Stimulated activated CD4-positive, alpha-beta T cell treated with anti-CD3 and anti-CD28 coated beads, Interleukin-12 subunit alpha, Interleukin-12 subunit beta, amount 100 ng/mL, for 4 hours (primary cell): ENCODE measurements around the gene CEACAM20.
"Not testable (repeated sequence)": the region's sequence is repeated elsewhere in the genome, so short reads cannot be mapped to it uniquely, and the experiment has no call there.

ENCODE experiments used
- DNase-seq: peaks from one replicate; pipeline ENCODE4 v3.0.0-alpha.2; 2020

The CEACAM20 gene

DNA sequence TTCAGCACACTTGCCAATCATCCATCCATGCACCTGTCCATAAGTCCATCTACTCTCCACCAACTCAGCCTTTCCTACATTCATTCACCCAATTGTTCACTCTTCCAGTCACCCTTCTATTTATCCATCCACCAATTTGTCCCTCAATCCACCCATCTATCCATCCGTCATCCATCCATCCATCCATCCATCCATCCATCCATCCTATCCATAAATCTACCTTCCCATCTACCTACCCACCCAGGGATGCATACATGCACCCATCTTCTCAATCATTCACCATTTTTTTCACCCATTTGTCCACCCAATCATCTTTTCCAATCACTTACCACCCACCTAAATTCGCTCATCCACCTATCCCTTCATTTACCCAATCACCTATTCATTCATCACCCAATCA is 14.6 kb upstream of the CEACAM20 start:
- no peak for DNase-seq

DNA sequence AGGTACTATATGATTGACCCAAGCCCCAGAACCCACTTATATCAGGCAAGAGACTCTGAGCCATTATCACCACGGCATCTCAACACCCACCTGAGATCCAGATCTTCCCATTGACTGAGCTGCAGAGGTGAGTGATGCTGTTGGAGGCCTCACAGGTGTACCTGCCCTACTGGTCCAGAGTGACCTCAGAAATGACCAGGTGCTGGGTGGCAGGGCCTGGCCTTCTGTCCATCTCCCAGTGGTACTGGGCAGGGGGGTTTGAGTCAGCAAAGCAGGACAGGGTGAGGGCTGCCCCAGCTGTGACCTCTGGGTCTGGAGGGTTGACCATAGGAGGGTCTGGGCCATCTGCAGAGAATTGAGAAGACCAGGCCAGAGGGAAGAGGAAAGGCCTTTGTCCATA is 13.2 kb upstream of the CEACAM20 start:
- no peak for DNase-seq

DNA sequence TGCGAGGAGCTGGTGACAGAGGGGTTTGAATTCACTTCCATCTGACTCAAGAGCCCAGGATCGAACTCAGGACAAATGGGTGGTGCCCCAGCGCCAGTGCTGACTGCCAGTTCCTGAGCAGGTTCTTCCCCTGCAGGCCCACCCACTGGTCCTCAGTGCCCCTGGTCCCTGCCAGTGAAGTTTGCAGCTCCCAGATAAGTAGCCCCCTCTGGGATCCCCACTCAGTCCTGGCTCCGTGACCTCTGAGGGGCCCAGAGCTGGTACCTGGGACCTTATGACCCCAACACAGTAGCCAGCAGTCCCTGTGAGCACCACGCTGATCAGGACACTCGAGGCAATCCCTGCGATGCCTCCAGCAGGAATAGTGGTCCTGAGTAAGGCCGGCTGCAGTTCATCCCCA is 11.3 kb upstream of the CEACAM20 start:
- no peak for DNase-seq

DNA sequence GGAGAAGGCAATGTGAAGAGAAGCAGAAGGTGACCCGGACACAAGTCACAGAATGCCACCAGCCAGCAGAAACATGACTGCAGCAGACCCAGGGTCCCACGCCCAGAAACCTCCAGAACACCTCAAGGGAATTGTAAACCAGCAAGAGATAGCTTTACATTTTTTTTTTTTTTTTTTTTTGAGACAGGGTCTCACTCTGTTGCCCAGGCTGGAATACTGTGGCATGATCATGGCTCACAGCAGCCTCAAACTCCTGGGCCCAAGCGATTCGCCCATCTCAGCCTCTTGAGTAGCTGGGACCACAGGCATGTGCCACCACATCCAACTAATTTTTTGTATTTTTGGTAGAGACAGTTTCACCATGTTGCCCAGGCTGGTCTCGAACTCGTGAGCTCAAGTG is 10.5 kb upstream of the CEACAM20 start:
- no peak for DNase-seq

DNA sequence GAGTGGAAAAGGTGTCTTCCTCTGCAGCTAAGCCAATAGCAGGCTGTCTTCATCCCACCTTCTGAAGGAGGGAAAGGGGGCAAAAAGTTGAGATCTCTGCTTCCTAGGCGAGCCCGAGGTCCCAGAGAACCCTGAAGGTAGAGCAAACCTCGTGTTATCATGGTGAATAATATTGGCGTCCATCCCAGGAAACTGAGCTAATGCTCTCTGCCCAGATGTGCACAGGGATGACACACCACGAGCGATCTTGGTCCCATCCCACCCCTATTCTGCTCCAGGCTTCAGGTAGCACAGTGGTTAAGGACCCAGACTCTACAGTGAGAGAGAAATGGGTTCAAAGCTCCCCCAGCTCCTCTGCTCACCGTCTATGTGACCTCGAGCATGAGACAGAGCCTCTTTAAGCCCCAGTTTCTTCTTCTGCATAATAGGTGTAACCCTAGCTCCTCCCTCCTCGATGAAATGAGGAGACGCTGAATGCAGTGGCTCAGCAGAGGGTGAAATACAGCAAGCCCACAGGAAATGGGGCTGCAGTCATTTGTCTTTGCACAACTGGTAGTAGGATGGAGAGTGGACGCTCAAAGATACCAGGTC is 9.9 kb upstream of the CEACAM20 start:
- DNase-seq = no peak

DNA sequence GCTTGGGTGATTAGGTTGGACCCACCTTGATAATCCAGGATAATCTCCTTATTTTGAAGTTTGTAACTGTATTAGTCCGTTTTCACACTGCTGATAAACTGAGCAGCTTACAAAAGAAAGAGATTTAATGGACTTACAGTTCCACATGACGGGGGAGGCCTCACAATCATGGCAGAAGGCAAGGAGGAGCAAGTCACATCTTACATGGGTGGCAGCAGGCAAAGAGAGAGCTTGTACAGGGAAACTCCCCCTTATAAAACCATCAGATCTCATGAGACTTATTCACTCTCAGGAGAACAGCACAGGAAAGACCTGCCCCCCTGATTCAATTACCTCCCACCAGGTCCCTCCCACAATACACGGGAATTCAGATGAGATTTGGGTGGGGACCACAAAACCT is 5.9 kb upstream of the CEACAM20 start:
- not testable (repeated sequence) for DNase-seq

DNA sequence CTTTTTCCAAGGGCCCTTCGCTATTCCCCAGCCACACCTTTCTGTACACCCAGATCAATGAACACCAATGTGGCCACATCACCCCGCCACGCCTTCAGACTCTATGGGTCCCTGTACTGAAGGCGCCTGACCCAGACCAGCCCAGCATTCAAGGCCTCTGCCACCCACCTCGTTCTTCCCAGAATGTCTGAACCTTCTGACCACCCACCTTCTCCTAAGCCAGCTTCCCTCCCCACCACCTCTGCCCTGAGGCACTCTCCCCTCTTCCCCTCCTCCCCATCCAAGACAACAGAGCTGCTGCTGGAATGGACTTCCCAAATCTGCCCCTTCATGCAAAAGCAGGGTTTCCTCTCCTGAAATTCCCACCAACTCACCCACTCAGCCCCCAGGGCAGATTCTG is 3.3 kb upstream of the CEACAM20 start:
- no peak for DNase-seq

- no peak for DNase-seq
Measured at GRCh38 chr19:44530777-44531176, 1.3 kb upstream of the CEACAM20 start.

DNA sequence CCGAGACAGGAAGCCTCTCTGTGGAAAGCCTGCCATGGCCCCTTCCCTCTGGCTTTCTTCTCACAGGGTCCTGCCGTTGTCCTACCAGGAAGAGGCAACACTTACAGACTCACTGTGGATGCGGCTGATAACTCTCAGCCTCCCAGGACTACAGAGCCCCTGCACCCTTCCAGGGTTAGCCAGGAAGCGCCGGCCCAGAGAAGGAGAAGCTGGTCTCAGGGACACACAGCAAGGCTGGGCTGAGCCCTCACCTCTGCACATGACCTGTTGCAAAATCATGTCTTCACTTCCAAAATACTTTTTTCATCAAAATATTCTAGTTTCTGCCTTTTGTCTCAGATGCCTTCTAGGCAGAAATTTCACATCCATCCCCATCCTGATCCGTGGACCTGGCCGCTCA is 1.9 kb downstream of the CEACAM20 start:
- no peak for DNase-seq

GRCh38 chr19:44525721-44526430 is 3.6 kb downstream of the CEACAM20 start:
- no peak for DNase-seq

DNA sequence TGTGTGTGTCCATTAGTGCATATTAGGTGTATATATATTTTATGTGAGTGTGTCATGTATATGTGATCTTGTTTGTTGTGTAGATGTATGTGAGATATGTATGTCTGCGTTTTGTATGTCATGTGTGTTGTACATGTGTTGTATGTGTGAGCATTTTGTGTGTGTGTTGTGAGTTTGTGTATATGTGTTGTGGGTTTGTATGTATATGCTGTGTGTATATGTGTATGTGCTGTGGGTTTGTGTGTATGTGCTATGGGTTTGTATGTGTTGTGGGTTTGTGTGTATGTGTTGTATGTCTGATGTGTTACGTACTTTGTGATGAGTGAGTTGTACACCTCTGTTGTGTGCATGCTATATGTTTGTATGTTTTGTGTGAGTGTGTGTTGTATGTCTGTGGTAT is 8.1 kb downstream of the CEACAM20 start:
- DNase-seq = no peak

GRCh38 chr19:44517146-44517545 is 12.3 kb downstream of the CEACAM20 start:
- DNase-seq = no peak

DNA sequence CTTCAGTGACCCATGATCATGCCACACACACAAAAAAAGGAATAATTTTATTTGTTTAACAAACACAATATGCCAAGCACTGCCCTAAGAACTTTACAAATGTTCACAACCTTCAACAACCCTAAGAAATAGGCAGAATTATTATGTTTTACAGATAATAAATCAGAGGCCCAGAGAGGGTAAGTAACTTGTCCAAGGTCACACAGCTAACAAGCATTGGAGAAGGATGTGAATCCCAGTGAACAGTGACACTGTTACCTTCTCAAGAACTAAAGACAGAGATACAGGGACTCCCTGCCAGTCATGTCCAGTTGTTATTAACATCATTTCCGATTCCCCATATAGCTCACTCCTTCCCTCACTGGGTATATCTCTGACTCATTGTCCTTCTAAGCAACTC is 13.6 kb downstream of the CEACAM20 start:
- DNase-seq = no peak

DNA sequence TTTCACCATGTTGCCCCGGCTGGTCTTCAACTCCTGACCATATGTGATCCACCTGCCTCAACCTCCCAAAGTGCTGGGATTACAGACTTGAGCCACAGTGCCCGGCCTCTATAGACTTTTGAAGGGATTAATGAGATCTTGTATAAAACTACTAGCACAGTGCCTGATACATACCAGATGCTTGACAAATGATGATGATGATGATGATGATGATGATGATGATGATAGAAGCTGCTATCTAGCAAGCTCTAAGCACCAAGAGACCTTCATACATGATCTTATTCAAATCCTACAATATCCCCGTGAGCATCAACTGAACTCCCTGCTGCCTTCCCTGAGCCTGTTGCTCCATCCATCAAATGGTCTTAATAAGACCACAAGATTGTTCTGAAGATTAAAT is 14.4 kb downstream of the CEACAM20 start:
- DNase-seq = no peak

DNA sequence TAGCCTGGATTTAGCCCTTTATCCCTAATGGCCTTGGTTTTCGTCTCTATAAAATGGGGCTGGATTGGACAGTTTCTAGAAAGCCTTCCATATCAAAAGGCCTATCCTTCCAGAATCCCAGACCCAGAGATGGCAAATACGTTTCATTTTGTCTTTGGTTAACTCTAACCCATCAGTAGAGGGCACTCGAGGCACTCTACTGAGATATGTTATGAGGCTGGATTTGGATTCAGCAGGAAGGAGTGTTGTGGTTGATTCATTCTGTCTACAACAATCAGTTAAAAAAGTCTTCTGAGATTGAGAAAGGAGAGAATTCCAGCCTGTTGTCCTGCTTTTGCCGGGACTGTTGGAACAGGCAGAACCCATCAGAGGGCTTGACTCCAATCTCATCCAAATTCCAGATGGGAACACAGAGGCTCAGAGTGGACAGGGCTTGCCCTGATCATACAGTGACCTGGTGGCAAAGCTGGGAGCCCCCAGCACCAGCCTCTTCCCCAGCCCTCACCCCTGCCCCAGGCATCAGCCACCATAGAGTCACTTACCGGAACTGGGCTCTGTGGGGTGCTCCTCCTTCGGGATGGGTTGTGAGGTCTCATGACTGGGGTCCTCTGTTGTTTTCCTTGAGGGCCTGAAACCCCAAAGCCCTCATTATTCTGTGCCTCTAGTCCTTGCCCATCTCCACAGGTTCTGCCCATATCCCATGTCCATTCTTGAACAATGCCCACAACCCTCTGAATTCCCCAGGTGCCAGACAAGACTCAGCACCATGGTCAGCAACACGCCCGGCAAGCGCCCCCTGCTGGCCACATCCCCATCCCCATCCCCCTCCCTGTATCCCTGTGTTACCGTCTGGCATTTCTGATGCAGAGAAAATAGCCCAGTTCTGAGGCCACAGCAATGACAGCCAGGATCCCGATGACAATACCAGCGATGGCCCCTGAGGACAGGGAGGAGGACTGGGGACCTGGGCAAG is 16.9 kb downstream of the CEACAM20 start:
- peak; percentile 14 for DNase-seq

- DNase-seq = no peak
Measured at GRCh38 chr19:44509478-44509877, 20.0 kb downstream of the CEACAM20 start.

DNA sequence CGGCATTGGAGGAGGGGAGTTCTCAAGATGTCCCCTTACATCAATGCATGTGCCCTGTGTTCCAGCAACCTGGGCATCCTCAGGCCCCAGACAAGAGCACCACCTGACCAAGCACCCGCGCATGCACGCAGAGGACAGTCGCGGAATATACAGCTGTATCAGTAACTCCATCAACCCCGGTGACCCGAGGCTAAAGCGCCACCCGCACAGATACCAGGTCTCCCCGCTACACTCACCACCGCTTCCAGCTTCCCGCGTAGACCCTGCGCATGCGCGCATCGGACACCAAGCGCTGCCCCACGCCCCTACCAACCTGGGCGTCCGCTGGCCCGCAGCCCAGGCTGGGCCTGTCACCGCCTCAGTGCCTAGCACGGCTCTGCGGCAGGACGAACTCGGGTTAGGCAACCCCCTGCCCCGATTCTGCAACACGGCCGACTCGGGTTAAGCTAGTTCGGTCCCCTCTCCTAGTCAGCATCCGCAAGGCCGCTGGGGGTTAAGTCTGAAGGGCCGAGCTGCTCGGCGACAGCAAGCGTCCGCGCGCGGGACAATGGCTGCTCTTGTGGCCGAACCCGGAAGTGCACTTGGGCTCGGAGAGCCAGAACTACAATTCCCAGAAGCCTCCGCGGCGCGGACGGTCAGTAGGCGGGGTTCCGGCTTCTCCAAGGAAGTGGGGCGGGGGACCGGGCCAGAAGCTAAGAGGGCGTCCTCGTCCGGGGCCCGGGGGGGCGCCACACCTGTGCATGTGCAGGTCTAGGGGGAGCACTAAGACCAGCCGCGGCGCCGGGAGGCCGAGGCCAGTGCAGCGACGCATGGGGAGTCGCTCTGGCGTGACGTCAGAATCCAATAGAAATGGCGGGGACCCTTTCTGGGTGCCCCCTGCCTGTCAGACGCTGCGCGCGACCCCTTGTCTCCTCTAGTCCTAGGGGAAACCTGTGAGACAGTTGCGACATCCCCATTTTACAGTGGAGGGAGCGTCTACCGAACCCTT is 29.2 kb downstream of the CEACAM20 start, which contains the start of gene ZNF180:
ZNF180 (minus strand) TSS at position 561 of the 988 bp plus-strand sequence. CDS start 3,188 bp downstream, outside the sequence.
- peak; percentile 95 for DNase-seq

DNA sequence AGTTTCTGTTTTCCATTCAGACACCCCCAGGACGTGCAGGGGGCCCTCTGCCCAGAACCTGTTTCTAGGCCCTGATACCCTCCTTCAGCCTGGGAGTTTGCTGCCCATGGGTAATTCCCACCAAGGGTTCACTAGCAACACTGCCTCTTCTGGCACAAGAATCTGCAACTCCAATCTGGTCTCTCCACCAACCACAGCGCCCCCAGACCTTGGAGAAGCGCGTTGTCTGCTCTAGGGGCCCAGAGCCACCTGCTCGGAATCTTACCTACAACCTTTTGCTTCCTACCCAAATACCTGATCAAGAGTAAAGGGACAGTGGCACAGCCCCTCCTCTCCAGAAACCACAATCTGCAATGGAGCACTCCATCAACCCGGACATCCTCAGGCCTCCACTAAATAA is 29.9 kb downstream of the CEACAM20 start:
- DNase-seq = no peak

DNA sequence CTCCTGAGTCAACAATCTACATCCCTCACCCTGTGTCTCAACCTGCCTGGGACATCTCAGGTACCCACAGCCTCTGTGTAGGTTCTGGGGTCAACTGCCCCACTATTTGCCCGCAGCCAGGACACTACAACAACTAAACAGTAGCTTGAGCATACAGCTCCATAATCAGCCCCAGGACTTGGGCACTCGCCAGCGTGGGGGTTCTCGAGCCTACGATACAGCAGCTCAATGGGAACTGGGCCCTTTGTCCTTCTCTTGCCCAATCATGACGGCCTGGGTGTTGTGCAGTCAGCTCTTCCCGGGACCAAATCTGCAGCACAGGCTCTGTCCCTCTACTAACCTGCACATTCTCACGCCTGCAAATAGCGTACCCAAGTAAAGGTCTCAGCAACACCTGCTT is 30.5 kb downstream of the CEACAM20 start:
- no peak for DNase-seq

GRCh38 chr19:44496711-44497110 is 32.8 kb downstream of the CEACAM20 start:
- DNase-seq = no peak

- DNase-seq = no peak
Measured at GRCh38 chr19:44476559-44477408, 52.7 kb downstream of the CEACAM20 start.
